ENCODE results near the gene PKP1.

GRCh38 chr1:201312298-201312697, 29.0 kb downstream of the PKP1 start:
- peak in 1 of 2 donors; percentile 28 for TF ChIP-seq CTCF (conservative IDR thresholded peaks at IDR 0.05 in 1 of 2, IDR thresholded peaks at IDR 0.05 in 1 of 2; ENCODE audit: extremely low read depth in 1 of 2, insufficient read depth in 1 of 2, low read depth in 1 of 2, low read length in 2 of 2)
- TF ChIP-seq EZH2 (IDR thresholded peaks at IDR 0.05; ENCODE audit: borderline replicate concordance, low read length) = no peak
